ENCODE results near the gene PARP1. TPM values are rescaled to one million over a fixed set of nuclear protein-coding genes. Genes with fewer than 3 reads are reported as not detected.

The PARP1 gene
- total and polyA plus RNA-seq, 2 donors (not counting 1 experiment from before 2014, with no cell fraction given), result 118 to 180 TPM

DNA sequence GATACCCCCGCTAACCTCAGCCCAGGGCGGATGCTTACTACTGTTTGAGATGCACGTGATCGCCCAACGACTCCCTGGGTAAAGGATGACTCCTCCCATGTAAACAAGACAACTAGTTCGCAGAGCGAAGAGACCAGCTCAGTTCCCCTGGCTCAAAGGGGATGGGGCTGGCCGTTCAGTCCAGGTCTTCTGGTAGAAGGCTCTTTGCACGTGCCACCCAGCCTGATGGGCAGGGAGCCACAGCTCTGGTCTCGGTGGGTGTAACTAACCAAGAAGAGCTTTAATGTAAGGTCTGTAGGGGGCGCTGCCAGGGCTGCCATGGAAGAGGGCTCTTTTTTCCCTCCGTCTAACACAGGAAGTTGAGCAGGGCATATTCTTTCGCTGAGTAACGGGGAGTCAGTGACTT is 49.4 kb upstream of the PARP1 start:
- Histone ChIP-seq H3K9ac (ENCODE audit: low read length) (no peak overlapping the region), H3K27ac (ENCODE audit: low read length in 2 of 2) (no peak overlapping the region), H3K4me3 (ENCODE audit: control extremely low read depth in 1 of 5, extremely low read depth in 1 of 5, insufficient read depth in 1 of 5, low read depth in 2 of 5, low read length in 4 of 5) (no peak overlapping the region), H3K4me1 (ENCODE audit: control insufficient read depth in 2 of 2, insufficient read depth in 2 of 2, low read length in 2 of 2) (peaks cover 4 to 7% of the 10 kb centered on the region in 2 donors), H3K4me2 (replicated peaks; ENCODE audit: low read depth, low read length, poor library complexity, severe bottlenecking) (peak overlapping the region; percentile 26), H4K20me1 (ENCODE audit: control insufficient read depth, insufficient read depth, low read length, poor library complexity, severe bottlenecking) (no peaks in the 10 kb centered on the region), H3K36me3 (replicated peaks in 1 of 2; ENCODE audit: control extremely low read depth in 1 of 2, control insufficient read depth in 1 of 2, extremely low read depth in 1 of 2, insufficient read depth in 2 of 2, low read length in 1 of 2) (no peaks in the 10 kb centered on the region), H2AFZ (ENCODE audit: insufficient read depth, low read depth, low read length, poor library complexity, severe bottlenecking) (no peak overlapping the region), H3K79me2 (ENCODE audit: control insufficient read depth, insufficient read depth, low read length) (no peaks in the 10 kb centered on the region), H3K27me3 (replicated peaks in 1 of 4; ENCODE audit: control extremely low read depth in 1 of 4, control insufficient read depth in 3 of 4, insufficient read depth in 4 of 4, low read length in 3 of 4) (peaks cover 0 to 5% (median 0%) of the 10 kb centered on the region in 4 experiments), H3K9me3 (ENCODE audit: control extremely low read depth in 1 of 3, control insufficient read depth in 2 of 3, insufficient read depth in 1 of 3, low read length in 2 of 3) (peaks cover 0 to 4% (median 0%) of the 10 kb centered on the region in 3 donors)
- TF ChIP-seq, protein P1, sequence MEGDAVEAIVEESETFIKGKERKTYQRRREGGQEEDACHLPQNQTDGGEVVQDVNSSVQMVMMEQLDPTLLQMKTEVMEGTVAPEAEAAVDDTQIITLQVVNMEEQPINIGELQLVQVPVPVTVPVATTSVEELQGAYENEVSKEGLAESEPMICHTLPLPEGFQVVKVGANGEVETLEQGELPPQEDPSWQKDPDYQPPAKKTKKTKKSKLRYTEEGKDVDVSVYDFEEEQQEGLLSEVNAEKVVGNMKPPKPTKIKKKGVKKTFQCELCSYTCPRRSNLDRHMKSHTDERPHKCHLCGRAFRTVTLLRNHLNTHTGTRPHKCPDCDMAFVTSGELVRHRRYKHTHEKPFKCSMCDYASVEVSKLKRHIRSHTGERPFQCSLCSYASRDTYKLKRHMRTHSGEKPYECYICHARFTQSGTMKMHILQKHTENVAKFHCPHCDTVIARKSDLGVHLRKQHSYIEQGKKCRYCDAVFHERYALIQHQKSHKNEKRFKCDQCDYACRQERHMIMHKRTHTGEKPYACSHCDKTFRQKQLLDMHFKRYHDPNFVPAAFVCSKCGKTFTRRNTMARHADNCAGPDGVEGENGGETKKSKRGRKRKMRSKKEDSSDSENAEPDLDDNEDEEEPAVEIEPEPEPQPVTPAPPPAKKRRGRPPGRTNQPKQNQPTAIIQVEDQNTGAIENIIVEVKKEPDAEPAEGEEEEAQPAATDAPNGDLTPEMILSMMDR (IDR thresholded peaks at IDR 0.05), result peak; percentile 34
- TF ChIP-seq EZH2 (IDR thresholded peaks at IDR 0.05; ENCODE audit: borderline replicate concordance, insufficient read depth, low read depth, low read length, poor library complexity, severe bottlenecking), result no peak
- Mint-ChIP-seq H3K4me3 (peak overlapping the region; percentile 64), H3K27ac (no peak overlapping the region), H3K27me3 (peaks cover 8% of the 10 kb centered on the region), H3K9me3 (ENCODE audit: insufficient read depth) (peaks cover 2% of the 10 kb centered on the region), H3K4me1 (peaks cover 13% of the 10 kb centered on the region)
- CTCF ChIA-PET, result interaction anchor here (1.6 kb wide), 1 partner anchor 11 kb away, joined by 3 read pairs; no protein-coding TSS in a partner anchor
- WGBS (ENCODE audit: insufficient coverage), result 63% methylated on average over 8 of the region's 14 CpGs
- intact Hi-C loops (cut with micrococcal nuclease), result no loop called here
- DNase-seq, result no peak
- peak; percentile 17 for ATAC-seq (ENCODE audit: low read depth)
- POLR2A ChIA-PET, result no interaction called here

DNA sequence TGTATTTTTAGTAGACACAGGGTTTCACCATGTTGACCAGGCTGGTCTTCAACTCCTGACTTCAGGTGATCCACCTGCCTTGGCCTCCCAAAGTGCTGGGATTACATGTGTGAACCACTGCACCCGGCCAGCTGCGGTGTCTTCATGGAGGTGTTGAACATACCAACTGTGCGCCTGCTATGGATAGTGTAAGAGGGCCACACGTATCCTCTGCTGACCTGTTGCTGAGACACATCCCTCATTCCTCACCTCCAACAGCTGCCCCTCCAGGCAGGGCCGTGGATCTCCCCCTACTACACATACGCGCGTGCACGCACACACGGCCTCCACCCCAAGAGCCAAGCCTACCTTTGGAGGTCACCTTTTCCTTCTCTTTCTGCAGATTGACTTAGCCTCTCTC is 48.0 kb upstream of the PARP1 start:
- no peak for ATAC-seq (ENCODE audit: low read depth)
- H2AFZ ChIP-seq (ENCODE audit: insufficient read depth, low read depth, low read length, poor library complexity, severe bottlenecking), result no peak overlapping the region
- H3K27me3 ChIP-seq (replicated peaks in 1 of 4; ENCODE audit: control extremely low read depth in 1 of 4, control insufficient read depth in 3 of 4, insufficient read depth in 4 of 4, low read length in 3 of 4), result peaks cover 0 to 5% (median 0%) of the 10 kb centered on the region in 4 experiments
- no peaks in the 10 kb centered on the region for H4K20me1 ChIP-seq (ENCODE audit: control insufficient read depth, insufficient read depth, low read length, poor library complexity, severe bottlenecking)
- no peaks in the 10 kb centered on the region for H3K9me3 ChIP-seq (ENCODE audit: control extremely low read depth in 1 of 3, control insufficient read depth in 2 of 3, insufficient read depth in 1 of 3, low read length in 2 of 3)
- Mint-ChIP-seq H3K9me3 (ENCODE audit: insufficient read depth) (no peaks in the 10 kb centered on the region), H3K4me3 (no peak overlapping the region), H3K27me3 (peaks cover 8% of the 10 kb centered on the region), H3K27ac (peak overlapping the region; percentile 38), H3K4me1 (peaks cover 13% of the 10 kb centered on the region)
- peaks cover 4 to 7% of the 10 kb centered on the region in 2 donors for H3K4me1 ChIP-seq (ENCODE audit: control insufficient read depth in 2 of 2, insufficient read depth in 2 of 2, low read length in 2 of 2)
- no peak for TF ChIP-seq EZH2 (IDR thresholded peaks at IDR 0.05; ENCODE audit: borderline replicate concordance, insufficient read depth, low read depth, low read length, poor library complexity, severe bottlenecking)
- TF ChIP-seq, protein P1 (IDR thresholded peaks at IDR 0.05), result no peak
- no peaks in the 10 kb centered on the region for H3K79me2 ChIP-seq (ENCODE audit: control insufficient read depth, insufficient read depth, low read length)
- POLR2A ChIA-PET, result no interaction called here
- intact Hi-C loops (cut with micrococcal nuclease), result no loop called here
- WGBS (ENCODE audit: insufficient coverage), result 85% methylated on average over 8 of the region's 10 CpGs
- no peak overlapping the region for H3K9ac ChIP-seq (ENCODE audit: low read length)
- H3K36me3 ChIP-seq (replicated peaks in 1 of 2; ENCODE audit: control extremely low read depth in 1 of 2, control insufficient read depth in 1 of 2, extremely low read depth in 1 of 2, insufficient read depth in 2 of 2, low read length in 1 of 2), result no peaks in the 10 kb centered on the region
- no peak overlapping the region for H3K4me3 ChIP-seq (ENCODE audit: control extremely low read depth in 1 of 5, extremely low read depth in 1 of 5, insufficient read depth in 1 of 5, low read depth in 2 of 5, low read length in 4 of 5)
- no peak overlapping the region for H3K4me2 ChIP-seq (replicated peaks; ENCODE audit: low read depth, low read length, poor library complexity, severe bottlenecking)
- no peak for DNase-seq
- CTCF ChIA-PET, result no interaction called here
- H3K27ac ChIP-seq (ENCODE audit: low read length in 2 of 2), result no peak overlapping the region
